Choroid plexus epithelial cell (primary cell): ENCODE measurements around the gene TNNT3.
A peak's percentile ranks its signal among the peaks of the same experiment; 100 is the strongest.

Experiments used
- DNase-seq: peaks from one replicate; pipeline ENCODE4 v3.0.0-alpha.2; 2010; ENCODE audit warnings: low read depth
- H3K4me3 ChIP-seq: 2 replicates; pipeline ENCODE4 v1.5.1; 2011; ENCODE audit warnings: low read depth, mild to moderate bottlenecking, control low read depth, low read length, moderate library complexity
- CTCF ChIP-seq: conservative IDR thresholded peaks from 2 replicates; pipeline ENCODE4 v1.5.1; 2011; ENCODE audit warnings: low read depth, mild to moderate bottlenecking, control low read depth, inconsistent platforms, low read length, moderate library complexity

TNNT3 gene

DNA sequence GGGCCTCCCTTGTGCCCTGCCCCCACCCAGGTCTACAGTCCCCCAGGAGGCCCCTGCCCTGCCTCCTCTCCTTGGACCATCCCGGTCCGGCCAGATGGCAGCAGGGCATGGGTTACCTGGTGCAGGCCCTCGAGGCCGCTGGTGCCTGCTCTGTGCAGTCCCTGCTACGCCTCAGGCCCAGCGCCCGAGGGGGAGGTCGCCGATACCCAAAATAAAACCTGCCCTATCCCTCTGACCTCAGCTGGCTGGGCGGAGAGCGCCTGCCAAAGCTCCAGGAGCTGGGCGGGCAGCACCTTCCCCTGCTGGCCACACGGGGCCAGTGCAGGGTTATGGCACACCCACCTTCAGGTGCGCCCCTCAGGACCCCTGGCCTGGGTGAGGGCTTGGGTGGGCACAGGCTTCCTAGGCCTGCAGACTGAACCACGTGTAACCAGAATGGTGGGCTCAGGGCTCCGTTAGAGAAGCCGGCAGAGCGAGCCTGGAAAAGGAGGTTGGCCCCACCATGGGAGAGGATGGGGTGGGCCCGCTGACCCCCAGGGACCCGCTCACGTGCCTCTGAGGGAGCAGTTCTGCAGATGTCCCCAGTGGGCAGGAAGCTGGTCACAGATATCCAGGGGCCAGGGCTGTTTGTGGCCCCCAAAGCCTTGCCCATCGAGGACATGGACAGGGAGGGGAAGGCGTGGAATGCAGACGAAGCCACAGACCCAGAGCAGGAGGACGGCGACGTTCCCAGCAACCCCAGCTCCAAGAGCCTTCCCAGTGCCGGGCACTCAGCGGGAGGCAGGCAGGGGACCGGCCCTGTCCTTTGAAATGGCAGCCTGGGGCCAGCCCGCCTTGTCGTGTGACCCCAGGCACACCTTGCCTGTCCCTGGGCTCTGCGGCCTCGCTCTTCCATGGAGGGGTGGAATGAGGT, 1.7 kb upstream of the TNNT3 start:
- no peak for DNase-seq
- peak; percentile 39 for TF ChIP-seq CTCF
- no peak overlapping the region for H3K4me3 ChIP-seq

- no peak overlapping the region for H3K4me3 ChIP-seq
- DNase-seq, result no peak
- no peak for TF ChIP-seq CTCF
Measured at GRCh38 chr11:1918436-1919315, 827 bp upstream of the TNNT3 start.

DNA sequence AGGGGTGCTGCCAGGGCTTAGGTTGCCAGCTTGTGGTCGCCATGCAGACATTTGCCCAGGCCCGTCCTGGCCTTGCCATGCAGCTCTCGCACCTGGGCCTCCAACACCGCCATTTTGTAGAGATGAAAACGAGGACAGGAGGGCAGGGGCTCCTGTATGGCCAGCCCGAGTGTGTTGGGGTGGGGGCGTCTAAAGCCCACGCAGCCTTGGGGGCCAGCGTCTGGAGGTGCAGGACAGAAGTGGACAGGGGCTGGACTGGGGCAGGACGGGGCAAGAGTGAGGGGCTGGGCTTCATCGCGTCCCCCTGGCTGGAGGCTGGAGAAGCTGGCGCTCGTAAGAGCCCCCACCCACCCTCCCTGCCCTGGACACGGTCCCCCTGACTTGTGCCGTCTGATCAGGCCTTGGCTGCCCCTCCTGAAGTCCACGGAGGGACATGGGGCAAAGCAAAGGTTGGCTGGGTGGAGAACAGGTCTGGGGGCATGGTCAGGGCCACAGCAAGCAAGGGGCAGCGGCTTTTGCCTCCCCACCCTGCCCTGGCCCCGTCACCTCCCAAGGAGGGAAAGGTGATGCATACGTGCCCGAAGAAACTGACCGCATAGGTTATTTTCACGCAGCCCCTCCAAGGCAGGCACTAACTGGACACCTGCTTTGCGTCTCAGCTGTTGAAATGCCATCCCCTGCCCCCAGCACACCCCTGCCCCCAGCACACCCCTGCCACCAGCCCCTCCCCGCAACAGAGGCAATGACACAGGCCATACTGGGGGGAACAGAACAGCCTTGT, 815 bp downstream of the TNNT3 start:
- H3K4me3 ChIP-seq, result no peak overlapping the region
- TF ChIP-seq CTCF, result no peak
- DNase-seq, result no peak

GRCh38 chr11:1920909-1921573, 1.5 kb downstream of the TNNT3 start:
- no peak overlapping the region for H3K4me3 ChIP-seq
- no peak for DNase-seq
- no peak for TF ChIP-seq CTCF

GRCh38 chr11:1921574-1922141, 2.2 kb downstream of the TNNT3 start:
- H3K4me3 ChIP-seq, result no peak overlapping the region
- no peak for TF ChIP-seq CTCF
- DNase-seq, result no peak
